OCI-LY1 (cell line): ENCODE measurements around the gene CDADC1.

Experiments
- H2AFZ ChIP-seq: fragments of 200-600 bp; sonication (generic), shearing (Covaris generic); 2 replicates; pipeline ENCODE4 v1.6.0; 2014; ENCODE audit warnings: antibody characterized with exemption, mild to moderate bottlenecking, low read length
- H3F3A ChIP-seq: fragments of 200-600 bp; sonication (generic), shearing (Covaris generic); 2 replicates; pipeline ENCODE4 v1.6.0; 2014; ENCODE audit warnings: mild to moderate bottlenecking, antibody characterized with exemption, low read length, moderate library complexity; ENCODE audit not compliant: insufficient read depth
- H3K27ac ChIP-seq: fragments of 200-600 bp; sonication (generic); 2 replicates; pipeline ENCODE4 v1.5.1; 2014; ENCODE audit warnings: low read length, mixed run types, mild to moderate bottlenecking, low read depth; ENCODE audit not compliant: poor library complexity, severe bottlenecking
- H3K27me3 ChIP-seq: fragments of 200-600 bp; sonication (generic); 2 replicates; pipeline ENCODE4 v1.6.0; 2014; ENCODE audit warnings: antibody characterized with exemption, mild to moderate bottlenecking, low read length, moderate library complexity; ENCODE audit not compliant: insufficient read depth
- H3K36me3 ChIP-seq: fragments of 200-600 bp; sonication (generic); 2 replicates; pipeline ENCODE4 v1.6.1; 2014; ENCODE audit warnings: mild to moderate bottlenecking, antibody characterized with exemption, low read length, moderate library complexity, mixed read lengths; ENCODE audit not compliant: insufficient read depth
- H3K4me1 ChIP-seq: fragments of 200-600 bp; sonication (generic); 2 replicates; pipeline ENCODE4 v1.5.1; 2014; ENCODE audit warnings: mild to moderate bottlenecking, low read length, moderate library complexity; ENCODE audit not compliant: insufficient read depth, severe bottlenecking
- H3K4me2 ChIP-seq: fragments of 200-600 bp; sonication (generic), shearing (Covaris generic); 2 replicates; pipeline ENCODE4 v1.6.1; 2014; ENCODE audit warnings: low read length
- H3K4me3 ChIP-seq: fragments of 200-600 bp; sonication (generic); 2 replicates; pipeline ENCODE4 v1.5.1; 2014; ENCODE audit warnings: low read length, low read depth, mild to moderate bottlenecking, mixed read lengths; ENCODE audit not compliant: poor library complexity, severe bottlenecking
- H3K79me2 ChIP-seq: fragments of 200-600 bp; shearing (Covaris generic); 2 replicates; pipeline ENCODE4 v1.6.1; 2016; ENCODE audit warnings: mixed run types, low read length, mixed read lengths; ENCODE audit not compliant: insufficient read depth
- H3K9ac ChIP-seq: fragments of 200-600 bp; sonication (generic), shearing (Covaris generic); 2 replicates; pipeline ENCODE4 v1.6.1; 2014; ENCODE audit warnings: mild to moderate bottlenecking, low read length, mixed read lengths
- H3K9me2 ChIP-seq: fragments of 200-600 bp; sonication (generic), shearing (Covaris generic); 2 replicates; pipeline ENCODE4 v1.6.1; 2014; ENCODE audit warnings: low read depth, mild to moderate bottlenecking, low read length, mixed read lengths
- H3K9me3 ChIP-seq: fragments of 200-600 bp; shearing (Covaris generic); 2 replicates; pipeline ENCODE4 v1.6.1; 2014; ENCODE audit warnings: low read length, mixed read lengths
- H4K20me1 ChIP-seq: fragments of 200-600 bp; sonication (generic), shearing (Covaris generic); 2 replicates; pipeline ENCODE4 v1.6.0; 2016; ENCODE audit warnings: mild to moderate bottlenecking, low read length; ENCODE audit not compliant: insufficient read depth
- EZH2 ChIP-seq: fragments of 200-600 bp; sonication (generic), shearing (Covaris generic); IDR thresholded peaks from 2 replicates; pipeline ENCODE4 v1.8.0; 2017; ENCODE audit warnings: borderline replicate concordance, mixed run types, mild to moderate bottlenecking, antibody characterized with exemption, low read length, moderate library complexity, mixed read lengths
- TF ChIP-seq, protein P1 (sequence below): fragments of 200-600 bp; sonication (generic), shearing (Covaris generic); IDR thresholded peaks from 2 replicates; pipeline ENCODE4 v1.5.1; 2017; ENCODE audit warnings: mild to moderate bottlenecking, antibody characterized with exemption, low read length, moderate library complexity, mixed read lengths

Gene CDADC1

DNA sequence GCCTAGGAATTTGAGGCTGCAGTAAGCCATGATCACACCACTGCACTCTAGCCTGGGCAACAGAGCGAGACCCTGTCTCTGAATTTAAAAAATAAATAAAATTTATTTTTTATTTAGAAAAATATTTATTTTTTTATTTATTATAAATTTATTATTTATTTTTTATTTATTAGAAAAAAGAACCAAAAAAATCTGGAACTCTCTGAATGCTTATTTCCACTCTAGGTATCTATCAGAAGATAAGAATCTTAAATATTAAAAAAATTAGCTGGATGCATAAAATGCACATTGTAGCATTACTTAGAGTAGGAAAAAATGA, 82.8 kb downstream of the CDADC1 start:
- H3F3A ChIP-seq = no peaks in the 10 kb centered on the region
- peaks cover 57% of the 10 kb centered on the region for H3K36me3 ChIP-seq
- no peak for TF ChIP-seq EZH2
- TF ChIP-seq, protein P1, sequence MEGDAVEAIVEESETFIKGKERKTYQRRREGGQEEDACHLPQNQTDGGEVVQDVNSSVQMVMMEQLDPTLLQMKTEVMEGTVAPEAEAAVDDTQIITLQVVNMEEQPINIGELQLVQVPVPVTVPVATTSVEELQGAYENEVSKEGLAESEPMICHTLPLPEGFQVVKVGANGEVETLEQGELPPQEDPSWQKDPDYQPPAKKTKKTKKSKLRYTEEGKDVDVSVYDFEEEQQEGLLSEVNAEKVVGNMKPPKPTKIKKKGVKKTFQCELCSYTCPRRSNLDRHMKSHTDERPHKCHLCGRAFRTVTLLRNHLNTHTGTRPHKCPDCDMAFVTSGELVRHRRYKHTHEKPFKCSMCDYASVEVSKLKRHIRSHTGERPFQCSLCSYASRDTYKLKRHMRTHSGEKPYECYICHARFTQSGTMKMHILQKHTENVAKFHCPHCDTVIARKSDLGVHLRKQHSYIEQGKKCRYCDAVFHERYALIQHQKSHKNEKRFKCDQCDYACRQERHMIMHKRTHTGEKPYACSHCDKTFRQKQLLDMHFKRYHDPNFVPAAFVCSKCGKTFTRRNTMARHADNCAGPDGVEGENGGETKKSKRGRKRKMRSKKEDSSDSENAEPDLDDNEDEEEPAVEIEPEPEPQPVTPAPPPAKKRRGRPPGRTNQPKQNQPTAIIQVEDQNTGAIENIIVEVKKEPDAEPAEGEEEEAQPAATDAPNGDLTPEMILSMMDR = no peak
- H4K20me1 ChIP-seq = no peaks in the 10 kb centered on the region
- no peak overlapping the region for H3K9ac ChIP-seq
- no peak overlapping the region for H3K4me3 ChIP-seq
- no peak overlapping the region for H3K4me2 ChIP-seq
- no peaks in the 10 kb centered on the region for H3K4me1 ChIP-seq
- H3K9me2 ChIP-seq = no peaks in the 10 kb centered on the region
- H3K27ac ChIP-seq = no peak overlapping the region
- H3K79me2 ChIP-seq = no peaks in the 10 kb centered on the region
- H3K27me3 ChIP-seq = no peaks in the 10 kb centered on the region
- no peak overlapping the region for H2AFZ ChIP-seq
- no peaks in the 10 kb centered on the region for H3K9me3 ChIP-seq

DNA sequence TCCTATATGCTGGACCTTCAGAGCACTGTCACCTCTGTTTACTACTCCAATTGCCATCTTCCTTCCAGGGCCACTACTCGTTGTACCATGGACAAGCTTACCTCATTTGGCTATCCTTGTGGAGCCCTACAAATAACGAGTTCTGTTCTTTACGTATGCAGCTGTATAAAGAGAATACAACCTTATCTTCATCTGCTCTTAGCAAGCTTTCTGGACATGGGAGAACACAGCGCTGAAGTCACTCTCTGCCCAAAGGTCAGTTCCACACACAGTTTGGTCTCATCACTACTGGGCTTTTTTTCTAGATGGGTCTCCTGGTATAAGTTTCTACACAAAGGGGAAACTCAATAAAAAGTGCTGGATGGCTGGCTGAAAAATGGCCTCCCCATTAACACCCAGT, 88.9 kb downstream of the CDADC1 start:
- Histone ChIP-seq H3K9me3 (no peaks in the 10 kb centered on the region), H3K27ac (no peak overlapping the region), H3K79me2 (no peaks in the 10 kb centered on the region), H4K20me1 (no peaks in the 10 kb centered on the region), H3K9ac (no peak overlapping the region), H3K4me3 (no peak overlapping the region), H3K4me1 (no peaks in the 10 kb centered on the region), H2AFZ (no peak overlapping the region), H3K4me2 (no peak overlapping the region), H3K27me3 (no peaks in the 10 kb centered on the region), H3F3A (no peaks in the 10 kb centered on the region), H3K36me3 (peaks cover 52% of the 10 kb centered on the region), H3K9me2 (no peaks in the 10 kb centered on the region)
- no peak for TF ChIP-seq EZH2
- TF ChIP-seq, protein P1 = no peak

DNA sequence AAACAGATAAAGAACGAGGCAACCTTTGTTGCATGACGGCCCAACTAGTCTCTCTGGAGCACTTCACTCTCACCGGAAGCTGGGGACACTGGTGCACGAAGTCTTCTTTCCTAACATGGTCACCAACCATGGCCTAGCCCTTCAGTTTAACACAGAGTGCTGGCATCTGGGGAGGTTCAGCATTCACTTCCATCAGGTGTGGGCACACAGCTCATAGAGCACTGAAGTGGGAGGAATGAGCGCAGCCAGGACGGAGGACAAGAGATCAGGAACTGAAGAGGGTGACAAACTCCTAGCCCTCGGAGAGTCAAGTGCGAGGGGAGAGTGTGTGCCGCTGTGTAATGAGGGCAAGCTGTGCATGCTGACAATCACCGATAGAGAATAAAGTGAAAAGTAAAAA, 92.4 kb downstream of the CDADC1 start:
- no peaks in the 10 kb centered on the region for H4K20me1 ChIP-seq
- no peaks in the 10 kb centered on the region for H3K4me1 ChIP-seq
- H3K9me3 ChIP-seq = no peaks in the 10 kb centered on the region
- H3K9me2 ChIP-seq = no peaks in the 10 kb centered on the region
- no peaks in the 10 kb centered on the region for H3K79me2 ChIP-seq
- no peaks in the 10 kb centered on the region for H3F3A ChIP-seq
- no peak overlapping the region for H3K4me2 ChIP-seq
- H3K9ac ChIP-seq = no peak overlapping the region
- no peak overlapping the region for H3K4me3 ChIP-seq
- H2AFZ ChIP-seq = no peak overlapping the region
- TF ChIP-seq EZH2 = no peak
- TF ChIP-seq, protein P1 = no peak
- H3K27ac ChIP-seq = no peak overlapping the region
- H3K36me3 ChIP-seq = peaks cover 63% of the 10 kb centered on the region
- H3K27me3 ChIP-seq = no peaks in the 10 kb centered on the region
